Neural cell (in vitro differentiated cells): ENCODE measurements around the gene CLSTN2.

Experiments
- CTCF ChIP-seq: fragments of 450-650 bp; IDR thresholded peaks from 2 replicates; pipeline ENCODE4 v1.5.1; 2014; ENCODE audit warnings: antibody characterized with exemption, mild to moderate bottlenecking, moderate library complexity; ENCODE audit not compliant: poor library complexity, severe bottlenecking
- EZH2 ChIP-seq: fragments of 200-600, 300-800 bp; shearing (Covaris generic), sonication (generic); IDR thresholded peaks from 2 replicates; pipeline ENCODE4 v1.6.1; 2014; ENCODE audit warnings: antibody characterized with exemption, low read length, borderline replicate concordance, mild to moderate bottlenecking; ENCODE audit not compliant: insufficient read depth, poor library complexity, severe bottlenecking

- TF ChIP-seq CTCF (no peak), EZH2 (no peak)
Measured at GRCh38 chr3:140078940-140079339, 144.0 kb downstream of the CLSTN2 start.
